HepG2 (cell line): ENCODE data around the gene B4GALT5. TPM values are rescaled to one million over a fixed set of nuclear protein-coding genes. Genes with fewer than 3 reads are reported as not detected.

Experiments
- DMTF1 ChIP-seq: sonication (generic); formaldehyde crosslinking; IDR thresholded peaks from 2 replicates; pipeline ENCODE4 v1.4.0; 2020; ENCODE audit warnings: mild to moderate bottlenecking, missing genetic modification reagents
- E2F5 ChIP-seq: sonication (generic); formaldehyde crosslinking; conservative IDR thresholded peaks from 2 replicates; pipeline ENCODE4 v1.4.0; 2020; ENCODE audit warnings: missing genetic modification reagents
- GATA4 ChIP-seq: sonication (generic); IDR thresholded peaks from 2 replicates; pipeline ENCODE4 v1.6.1; 2016; ENCODE audit warnings: antibody characterized with exemption, low read depth, borderline replicate concordance
- HNRNPK ChIP-seq: fragments of 200-400 bp; formaldehyde crosslinking; IDR thresholded peaks from 2 replicates; pipeline ENCODE4 v1.6.1; 2018; ENCODE audit warnings: low read length, low read depth, moderate library complexity, mild to moderate bottlenecking; ENCODE audit not compliant: poor library complexity, severe bottlenecking
- IKZF5 ChIP-seq: IDR thresholded peaks from 2 replicates; pipeline ENCODE4 v1.6.1; 2018; ENCODE audit warnings: missing genetic modification reagents, mild to moderate bottlenecking, missing compliant biosample characterization
- MXD4 ChIP-seq: IDR thresholded peaks from 2 replicates; pipeline ENCODE4 v1.6.1; 2016; ENCODE audit warnings: mild to moderate bottlenecking, missing biosample characterization, missing genetic modification reagents
- NCOR1 ChIP-seq: fragments of 200-600 bp; sonication (generic); IDR thresholded peaks from 2 replicates; pipeline ENCODE4 v1.7.0; 2017; ENCODE audit warnings: antibody characterized with exemption, low read length, borderline replicate concordance
- NR2C2 ChIP-seq: sonication (generic); formaldehyde crosslinking; IDR thresholded peaks from 2 replicates; pipeline ENCODE4 v1.4.0; 2020; ENCODE audit warnings: missing genetic modification reagents, mild to moderate bottlenecking, moderate library complexity, borderline replicate concordance
- NR2F6 ChIP-seq, 2 experiments: IDR thresholded peaks; 2 replicates each; pipeline ENCODE4 v1.6.1; 2016; ENCODE audit warnings: antibody characterized with exemption in 1 of 2, mild to moderate bottlenecking in 1 of 2
- REXO4 ChIP-seq: sonication (generic); formaldehyde crosslinking; IDR thresholded peaks from 2 replicates; pipeline ENCODE4 v1.8.0; 2022; ENCODE audit warnings: missing genetic modification reagents, mild to moderate bottlenecking, borderline replicate concordance
- SMAD3 ChIP-seq: sonication (generic); formaldehyde crosslinking; IDR thresholded peaks from 2 replicates; pipeline ENCODE4 v1.4.0; 2020; ENCODE audit warnings: missing genetic modification reagents
- SMAD9 ChIP-seq: sonication (generic); formaldehyde crosslinking; IDR thresholded peaks from 2 replicates; pipeline ENCODE4 v1.5.1; 2020; ENCODE audit warnings: mild to moderate bottlenecking, missing genetic modification reagents
- TCF12 ChIP-seq, 2 experiments: fragments of 450-650 bp in 1 of 2; sonication (generic) in 1 of 2; formaldehyde crosslinking in 1 of 2; IDR thresholded peaks; 2 replicates each; pipeline versions ENCODE4 v1.6.1 to v1.8.0; 2017 to 2022; ENCODE audit warnings: antibody characterized with exemption in 1 of 2, mild to moderate bottlenecking in 1 of 2, missing genetic modification reagents in 1 of 2, moderate library complexity in 1 of 2
- TERF1 ChIP-seq: sonication (generic); formaldehyde crosslinking; IDR thresholded peaks from 2 replicates; pipeline ENCODE4 v1.8.0; 2022; ENCODE audit warnings: mild to moderate bottlenecking, missing genetic modification reagents, moderate library complexity
- TRIM22 ChIP-seq: fragments of 450-650 bp; IDR thresholded peaks from 2 replicates; pipeline ENCODE4 v1.6.1; 2017
- ZFYVE20 ChIP-seq: sonication (generic); formaldehyde crosslinking; IDR thresholded peaks from 2 replicates; pipeline ENCODE4 v1.8.0; 2023; ENCODE audit warnings: low read depth, mild to moderate bottlenecking, moderate library complexity, missing genetic modification reagents, borderline replicate concordance
- ZNF224 ChIP-seq: sonication (generic); formaldehyde crosslinking; IDR thresholded peaks from 2 replicates; pipeline ENCODE4 v1.5.0; 2020; ENCODE audit warnings: mild to moderate bottlenecking, missing genetic modification reagents
- ZNF343 ChIP-seq: sonication (generic); formaldehyde crosslinking; IDR thresholded peaks from 2 replicates; pipeline ENCODE4 v1.4.0; 2020; ENCODE audit warnings: mild to moderate bottlenecking, missing genetic modification reagents
- polyA plus RNA-seq, 8 experiments: library from polyadenylated mRNA; depleted of rRNA in 3 of 8; stranded (reverse) in 7 of 8; unstranded in 1 of 8; fragments of >200 nt; fragmentation: Illumina TruSeq in 4 of 8; extraction: Trizol in 4 of 8; gene quantifications; 2 replicates each; pipeline versions ENCODE4 v1.2.1 to v1.2.3, GENCODE V29; 2011 to 2016; ENCODE audit warnings: low read depth in 4 of 8, missing spikeins in 1 of 8, mixed read lengths in 1 of 8; ENCODE audit not compliant: insufficient read depth in 1 of 8
- total RNA-seq, 5 experiments: library from RNA; depleted of rRNA; stranded (reverse); fragments of >200 nt; fragmentation: Illumina TruSeq; extraction: Trizol; gene quantifications; 2 replicates each; pipeline ENCODE4 v1.2.3, GENCODE V29; 2016; ENCODE audit warnings: low read depth in 1 of 5
- TF ChIP-seq, protein P1 (sequence below): sonication (generic); formaldehyde crosslinking; IDR thresholded peaks from 2 replicates; pipeline ENCODE4 v1.5.0; 2020; ENCODE audit warnings: missing genetic modification reagents
- TF ChIP-seq, protein P2 (sequence below): sonication (generic); formaldehyde crosslinking; IDR thresholded peaks from 2 replicates; pipeline ENCODE4 v1.8.1; 2023; ENCODE audit warnings: mild to moderate bottlenecking, missing genetic modification reagents

Gene B4GALT5
- total and polyA plus RNA-seq, 2 of the 13 experiments (the other 11 are each of a cell fraction or from before 2014, with no cell fraction given) = 27.3 to 30.9 TPM

DNA sequence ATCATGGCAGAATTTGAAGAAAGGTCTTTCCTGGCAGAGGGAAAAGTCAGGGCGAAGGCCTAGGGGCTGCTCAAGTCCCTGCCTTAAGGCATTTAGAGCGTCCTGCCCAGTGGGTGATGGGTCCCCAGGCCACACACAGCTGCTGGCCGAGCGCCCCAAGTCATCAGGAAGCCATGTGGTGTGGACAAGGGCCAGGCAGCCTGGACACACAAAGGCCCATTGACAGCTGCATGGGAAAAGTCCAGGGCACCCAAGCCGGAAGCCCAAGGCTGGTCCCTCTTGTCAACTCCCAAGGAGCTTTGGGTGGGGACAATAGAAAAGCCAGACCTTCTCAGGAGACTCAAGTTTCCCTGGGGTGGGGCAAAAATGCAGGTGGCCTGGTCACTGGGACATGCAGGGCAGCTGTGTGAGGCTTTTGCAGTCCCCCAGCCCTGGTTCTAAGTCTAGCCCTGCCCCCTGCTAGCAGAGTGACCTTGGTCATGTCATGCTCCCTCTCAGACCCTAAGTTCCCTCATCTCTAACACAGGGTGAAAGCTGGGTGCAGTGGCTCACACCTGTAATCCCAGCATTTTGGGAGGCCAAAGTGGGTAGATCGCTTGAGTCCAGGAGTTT lies 101.4 kb downstream of the B4GALT5 start (continued):
- TF ChIP-seq DMTF1 (CRISPR knock-in tag) (no peak), TCF12 (IDR thresholded peaks at IDR 0.05) (no peak), TCF12 (CRISPR knock-in tag; IDR thresholded peaks at IDR 0.05) (peak; percentile 28; the same call in 1 of the 2 replicates), MXD4 (CRISPR knock-in tag) (peak; percentile 73), NCOR1 (no peak), HNRNPK (no peak), SMAD3 (CRISPR knock-in tag) (no peak), NR2F6 (IDR thresholded peaks at IDR 0.05) (no peak), NR2F6 (CRISPR knock-in tag; IDR thresholded peaks at IDR 0.05) (no peak), ZNF224 (no peak), IKZF5 (CRISPR knock-in tag) (peak; percentile 37; the same call in 1 of the 2 replicates), TERF1 (no peak), E2F5 (CRISPR knock-in tag) (no peak), REXO4 (CRISPR knock-in tag) (no peak), SMAD9 (CRISPR knock-in tag) (no peak), TRIM22 (no peak), ZFYVE20 (CRISPR knock-in tag) (no peak), ZNF343 (CRISPR knock-in tag) (no peak), NR2C2 (CRISPR knock-in tag) (no peak), GATA4 (no peak)
- TF ChIP-seq, protein P1, sequence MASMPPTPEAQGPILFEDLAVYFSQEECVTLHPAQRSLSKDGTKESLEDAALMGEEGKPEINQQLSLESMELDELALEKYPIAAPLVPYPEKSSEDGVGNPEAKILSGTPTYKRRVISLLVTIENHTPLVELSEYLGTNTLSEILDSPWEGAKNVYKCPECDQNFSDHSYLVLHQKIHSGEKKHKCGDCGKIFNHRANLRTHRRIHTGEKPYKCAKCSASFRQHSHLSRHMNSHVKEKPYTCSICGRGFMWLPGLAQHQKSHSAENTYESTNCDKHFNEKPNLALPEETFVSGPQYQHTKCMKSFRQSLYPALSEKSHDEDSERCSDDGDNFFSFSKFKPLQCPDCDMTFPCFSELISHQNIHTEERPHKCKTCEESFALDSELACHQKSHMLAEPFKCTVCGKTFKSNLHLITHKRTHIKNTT (CRISPR knock-in tag) = no peak
- TF ChIP-seq, protein P2, sequence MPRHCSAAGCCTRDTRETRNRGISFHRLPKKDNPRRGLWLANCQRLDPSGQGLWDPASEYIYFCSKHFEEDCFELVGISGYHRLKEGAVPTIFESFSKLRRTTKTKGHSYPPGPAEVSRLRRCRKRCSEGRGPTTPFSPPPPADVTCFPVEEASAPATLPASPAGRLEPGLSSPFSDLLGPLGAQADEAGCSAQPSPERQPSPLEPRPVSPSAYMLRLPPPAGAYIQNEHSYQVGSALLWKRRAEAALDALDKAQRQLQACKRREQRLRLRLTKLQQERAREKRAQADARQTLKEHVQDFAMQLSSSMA (CRISPR knock-in tag) = no peak
